Stomach (tissue), 9 donors: ENCODE results near the gene TPBGL. TPM values are rescaled to one million over a fixed set of nuclear protein-coding genes. Genes with fewer than 3 reads are reported as not detected.

Experiments used
- DNase-seq, 2 donors: peaks; one replicate each; pipeline versions ENCODE4 v3.0.0 to v3.0.0-alpha.2; 2013 to 2019
- H3K27ac ChIP-seq, 5 donors: fragments of 200-600 bp in 4 of 5; sonication (generic) in 4 of 5; one replicate each; pipeline ENCODE4 v1.5.1; 2013 to 2019; ENCODE audit warnings: mild to moderate bottlenecking in 1 of 5, moderate library complexity in 1 of 5
- H3K27me3 ChIP-seq, 3 donors: fragments of 200-600 bp; sonication (generic); one replicate each; pipeline ENCODE4 v1.5.1; 2017 to 2019; ENCODE audit warnings: mixed run types in 1 of 3
- H3K36me3 ChIP-seq, 4 donors: fragments of 200-600 bp; sonication (generic); 1 replicate in 3 of 4; 2 replicates in 1 of 4; pipeline ENCODE4 v1.5.1; 2016 to 2019
- H3K4me1 ChIP-seq, 4 donors: fragments of 200-600 bp; sonication (generic); one replicate each; pipeline ENCODE4 v1.5.1; 2016 to 2019
- H3K4me3 ChIP-seq, 4 donors: fragments of 200-600 bp; sonication (generic) in 3 of 4; one replicate each; pipeline ENCODE4 v1.5.1; 2016 to 2019; ENCODE audit warnings: mild to moderate bottlenecking in 1 of 4
- H3K9me3 ChIP-seq, 4 donors: fragments of 200-600 bp; sonication (generic); one replicate each; pipeline ENCODE4 v1.5.1; 2016 to 2019
- CTCF ChIP-seq, 7 experiments: fragments of 450-650 bp in 4 of 7; fragments of 200-600 bp in 3 of 7; sonication (generic) in 3 of 7; IDR thresholded peaks; one replicate each; pipeline ENCODE4 v1.5.1; 2016 to 2019; ENCODE audit warnings: antibody characterized with exemption in 7 of 7, control low read depth in 2 of 7, mild to moderate bottlenecking in 1 of 7
- EP300 ChIP-seq: sonication (generic); formaldehyde crosslinking; IDR thresholded peaks from one replicate; pipeline ENCODE4 v1.6.1; 2017; ENCODE audit warnings: antibody characterized with exemption
- POLR2A ChIP-seq, 4 donors: fragments of 450-650 bp; IDR thresholded peaks; one replicate each; pipeline ENCODE4 v1.6.1; 2016; ENCODE audit warnings: antibody characterized with exemption in 4 of 4, control low read depth in 2 of 4, mild to moderate bottlenecking in 1 of 4, moderate library complexity in 1 of 4
- POLR2AphosphoS5 ChIP-seq, 3 donors: sonication (generic); formaldehyde crosslinking; IDR thresholded peaks; one replicate each; pipeline ENCODE4 v1.6.1; 2016; ENCODE audit warnings: antibody characterized with exemption in 3 of 3
- WGBS, 5 donors: extraction: QIAGEN DNeasy Blood & Tissue Kit in 3 of 5; methylation state at CpG; one replicate each; pipeline versions ENCODE4 v1.1.5 to v1.1.7; 2013 to 2018; 5-methylcytosine and 5-hydroxymethylcytosine counted together
- intact Hi-C: fragments of 100-400 bp; cut with DNase I; formaldehyde crosslinking; loops from one replicate; pipeline ENCODE4 v1.15.1; 2023; ENCODE audit warnings: low total_unique reads
- polyA plus RNA-seq, 3 donors: library from polyadenylated mRNA; stranded (reverse); fragments of 200-250 nt; gene quantifications; one replicate each; pipeline ENCODE4 v1.2.3, GENCODE V29; 2013
- total RNA-seq, 5 donors: library from RNA; depleted of rRNA; stranded (reverse); fragments of >200 nt; gene quantifications; one replicate each; pipeline versions ENCODE4 v1.1.0 to v1.2.3, GENCODE V29; 2014 to 2016
- donor health status: healthy with polysubstance abuse.
- donor health status: Bipolar disorder and iron deficiency.
- donor health status: healthy.

The TPBGL gene
- total and polyA plus RNA-seq, 8 donors: 0.13 to 1.2 TPM; not detected in 6

- intact Hi-C loops: no loop called here
- 47 to 65% (median 60%) methylated on average over 4 of the region's 4 CpGs for WGBS, 5 donors
- no peaks in the 10 kb centered on the region for H3K36me3 ChIP-seq
- TF ChIP-seq POLR2AphosphoS5 (IDR thresholded peaks at IDR 0.05) (no peak), CTCF (IDR thresholded peaks at IDR 0.05) (no peak), EP300 (no peak), POLR2A (IDR thresholded peaks at IDR 0.05) (no peak)
- no peaks in the 10 kb centered on the region for H3K9me3 ChIP-seq
- no peak overlapping the region for H3K4me3 ChIP-seq
- no peak for DNase-seq
- no peaks in the 10 kb centered on the region for H3K4me1 ChIP-seq
- H3K27me3 ChIP-seq: no peaks in the 10 kb centered on the region
- H3K27ac ChIP-seq: no peak overlapping the region
Measured at GRCh38 chr11:75225794-75226193, 14.8 kb upstream of the TPBGL start.

GRCh38 chr11:75229466-75229865 lies 11.1 kb upstream of the TPBGL start:
- Histone ChIP-seq H3K27me3 (peaks cover 0 to 5% (median 0%) of the 10 kb centered on the region in 3 donors), H3K36me3 (no peaks in the 10 kb centered on the region), H3K9me3 (no peaks in the 10 kb centered on the region), H3K27ac (no peak overlapping the region), H3K4me1 (no peaks in the 10 kb centered on the region), H3K4me3 (no peak overlapping the region)
- DNase-seq: no peak
- TF ChIP-seq POLR2A (IDR thresholded peaks at IDR 0.05): no peak
- TF ChIP-seq POLR2AphosphoS5 (IDR thresholded peaks at IDR 0.05): no peak
- TF ChIP-seq EP300: no peak
- TF ChIP-seq CTCF (IDR thresholded peaks at IDR 0.05): no peak
- 62 to 72% (median 68%) methylated on average over 2 of the region's 2 CpGs for WGBS, 5 donors
- intact Hi-C loops: no loop called here

GRCh38 chr11:75230621-75231020 lies 10.0 kb upstream of the TPBGL start:
- no peak for DNase-seq
- intact Hi-C loops: no loop called here
- WGBS, 5 donors: 60 to 93% (median 84%) methylated on average over 2 of the region's 2 CpGs

GRCh38 chr11:75233754-75234172 lies 6.8 kb upstream of the TPBGL start:
- intact Hi-C loops: no loop called here
- Histone ChIP-seq H3K36me3 (no peaks in the 10 kb centered on the region), H3K9me3 (no peaks in the 10 kb centered on the region), H3K4me1 (no peaks in the 10 kb centered on the region), H3K4me3 (no peak overlapping the region), H3K27ac (no peak overlapping the region), H3K27me3 (peaks cover 0 to 23% (median 0%) of the 10 kb centered on the region in 3 donors)
- no peak for TF ChIP-seq EP300
- no peak for TF ChIP-seq CTCF (IDR thresholded peaks at IDR 0.05)
- no peak for TF ChIP-seq POLR2A (IDR thresholded peaks at IDR 0.05)
- TF ChIP-seq POLR2AphosphoS5 (IDR thresholded peaks at IDR 0.05): no peak
- DNase-seq: peak; percentile 24 to 77
- 43 to 50% (median 45%) methylated on average over 3 of the region's 3 CpGs for WGBS, 5 donors

More at GRCh38 chr11:75230621-75231020, 10.0 kb upstream of the TPBGL start:
- no peak overlapping the region for H3K27ac ChIP-seq
- no peak overlapping the region for H3K4me3 ChIP-seq
- no peak for TF ChIP-seq POLR2AphosphoS5 (IDR thresholded peaks at IDR 0.05)
- TF ChIP-seq CTCF (IDR thresholded peaks at IDR 0.05): no peak
- no peak for TF ChIP-seq EP300
- no peak for TF ChIP-seq POLR2A (IDR thresholded peaks at IDR 0.05)
- H3K9me3 ChIP-seq: no peaks in the 10 kb centered on the region
- no peaks in the 10 kb centered on the region for H3K4me1 ChIP-seq
- no peaks in the 10 kb centered on the region for H3K36me3 ChIP-seq
- peaks cover 0 to 5% (median 0%) of the 10 kb centered on the region in 3 donors for H3K27me3 ChIP-seq
